ENCODE results near the gene LSP1.

The LSP1 gene

GRCh38 chr11:1825039-1825740, 27.7 kb upstream of the LSP1 start:
- no peak for DNase-seq (ENCODE audit: low spot score)

- no peak for DNase-seq (ENCODE audit: low spot score)
Measured at GRCh38 chr11:1825785-1826451, 27.0 kb upstream of the LSP1 start.

- no peak for DNase-seq (ENCODE audit: low spot score)
Measured at GRCh38 chr11:1826552-1827094, 26.3 kb upstream of the LSP1 start.

GRCh38 chr11:1827095-1827813, 25.6 kb upstream of the LSP1 start:
- no peak for DNase-seq (ENCODE audit: low spot score)

- DNase-seq (ENCODE audit: low spot score), result no peak
Measured at GRCh38 chr11:1827931-1828330, 25.0 kb upstream of the LSP1 start.

GRCh38 chr11:1828542-1828941, 24.3 kb upstream of the LSP1 start:
- DNase-seq (ENCODE audit: low spot score), result no peak

DNA sequence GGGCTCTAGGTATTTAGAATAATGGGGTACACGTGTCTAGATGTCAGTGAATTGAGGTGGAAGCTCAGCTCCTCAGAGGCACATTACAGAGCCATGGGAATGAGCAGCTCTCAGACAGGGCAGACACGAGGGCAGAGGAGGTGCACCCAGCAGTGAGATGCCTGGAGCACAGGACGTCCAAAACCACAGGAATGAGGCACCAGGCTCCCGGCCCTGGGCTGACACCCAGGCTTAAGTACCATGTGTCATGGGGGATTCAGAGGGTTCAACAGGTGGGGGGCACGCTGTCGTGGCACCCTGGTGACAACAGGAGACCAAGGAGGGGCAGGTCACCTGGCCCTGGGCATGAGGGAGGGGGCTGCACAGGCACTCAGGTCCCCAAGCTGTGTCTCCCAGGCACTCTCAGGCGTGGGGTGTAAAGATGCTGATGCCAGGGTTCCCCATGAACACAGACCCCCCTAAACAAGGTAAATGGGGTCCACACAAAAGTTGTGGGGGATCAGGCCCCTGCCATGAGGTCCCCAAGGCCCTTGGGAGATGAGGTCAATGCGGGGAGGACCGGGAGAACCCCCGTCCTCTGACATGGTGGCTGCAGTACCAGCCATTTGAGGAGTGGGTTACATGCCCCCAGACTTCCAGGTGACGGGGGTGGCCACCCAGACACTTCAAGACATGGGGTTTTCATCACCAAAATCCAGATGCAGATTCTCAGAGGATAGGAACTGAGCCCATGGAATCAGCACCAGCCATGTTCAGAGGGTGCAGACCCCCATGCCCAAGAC, 23.7 kb upstream of the LSP1 start:
- no peak for DNase-seq (ENCODE audit: low spot score)

DNA sequence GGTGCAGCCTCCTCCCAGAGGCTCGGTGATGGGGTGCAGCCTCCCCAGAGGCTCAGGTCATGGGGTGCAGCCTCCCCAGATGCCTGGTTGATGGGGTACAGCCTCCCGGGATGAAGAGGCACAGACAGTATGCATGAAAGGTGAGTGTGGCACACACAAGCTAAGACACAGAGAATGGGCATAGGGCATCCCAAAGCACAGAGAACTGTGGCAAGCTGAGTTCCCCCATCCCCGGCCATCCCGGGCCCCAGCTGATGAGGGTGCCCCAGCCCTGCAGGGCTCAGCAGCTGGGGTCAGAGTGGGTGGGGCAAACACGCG, 22.9 kb upstream of the LSP1 start:
- DNase-seq (ENCODE audit: low spot score), result no peak

GRCh38 chr11:1830322-1831223, 22.3 kb upstream of the LSP1 start:
- no peak for DNase-seq (ENCODE audit: low spot score)

DNA sequence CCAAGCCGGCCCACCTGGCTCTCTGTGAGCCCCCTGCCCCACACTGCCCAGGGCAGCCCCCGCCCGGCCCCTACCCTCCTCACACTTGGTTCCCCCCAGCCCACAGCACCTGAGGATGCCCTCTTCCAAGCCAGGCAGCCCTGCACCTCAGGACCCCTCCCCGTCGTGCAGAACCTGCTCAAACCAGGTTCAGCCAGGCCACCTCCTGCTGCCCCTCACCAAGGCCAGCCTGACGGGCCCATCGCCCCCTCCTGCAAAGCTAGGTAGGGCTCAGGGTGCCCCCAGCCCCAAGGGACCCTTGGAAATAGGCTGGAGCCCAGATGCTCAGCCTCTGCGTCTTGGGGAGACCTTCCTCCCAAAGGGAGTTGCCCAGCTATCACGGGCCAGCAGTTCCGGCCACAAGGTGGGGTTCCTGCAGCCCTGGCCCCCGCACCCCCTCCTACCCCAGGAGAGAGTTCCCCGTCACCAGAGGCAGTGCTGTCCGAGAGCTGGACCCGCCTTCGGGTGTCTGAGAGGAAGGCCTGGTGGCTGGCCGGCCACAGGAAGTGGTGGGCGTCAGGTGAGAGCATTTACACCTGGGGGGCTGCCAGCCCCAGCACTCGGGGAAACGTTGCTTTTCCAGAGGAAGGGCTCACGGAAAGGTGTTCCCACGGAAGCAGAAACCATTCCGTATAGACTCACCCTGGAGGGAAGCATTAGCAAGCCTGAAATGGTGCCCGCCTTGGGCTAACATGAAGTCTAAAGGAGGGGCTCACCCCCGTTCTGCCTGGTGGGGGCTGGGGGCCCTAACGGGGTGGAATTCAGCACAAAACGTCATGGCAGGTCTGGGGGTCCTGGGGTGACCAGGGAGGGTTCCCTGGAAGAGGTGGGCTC, 21.3 kb upstream of the LSP1 start:
- no peak for DNase-seq (ENCODE audit: low spot score)

DNA sequence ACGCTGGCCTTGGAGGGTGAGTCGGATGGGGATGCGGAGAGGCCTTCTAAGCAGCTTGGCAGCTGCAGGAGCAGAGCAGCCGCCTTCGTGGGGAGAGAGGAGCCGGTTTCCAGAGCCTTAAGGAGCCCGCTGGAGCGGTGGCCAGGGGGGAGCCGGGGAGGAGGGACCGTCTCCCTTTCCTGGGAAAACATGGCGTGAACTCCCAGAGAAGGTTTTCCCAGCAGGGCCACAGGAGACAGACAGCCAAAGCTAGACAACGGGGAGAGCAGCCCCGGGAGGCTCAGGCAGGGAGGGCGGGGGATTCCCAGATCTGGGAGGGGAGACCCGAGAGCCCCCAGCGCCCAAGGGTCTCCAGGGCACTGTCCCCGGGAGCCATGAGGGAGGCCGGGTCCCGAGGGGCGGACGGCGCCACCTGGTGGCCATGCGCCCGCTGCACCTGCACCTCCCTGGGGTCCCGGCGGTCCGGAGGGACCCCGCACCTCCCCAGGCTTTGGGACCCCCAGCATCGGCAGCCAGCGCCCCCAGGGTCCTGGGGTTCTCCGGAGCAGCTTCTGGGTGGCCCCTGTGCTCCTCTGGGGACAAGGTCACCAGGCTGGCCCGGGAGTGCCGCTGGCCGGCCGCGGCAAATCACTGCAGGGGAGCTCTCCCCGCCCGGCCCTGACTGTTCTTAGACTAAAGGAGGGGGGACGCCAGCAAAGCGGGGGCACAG, 20.5 kb upstream of the LSP1 start:
- peak; percentile 25 for DNase-seq (ENCODE audit: low spot score)

GRCh38 chr11:1832920-1833295, 20.0 kb upstream of the LSP1 start:
- no peak for DNase-seq (ENCODE audit: low spot score)

DNA sequence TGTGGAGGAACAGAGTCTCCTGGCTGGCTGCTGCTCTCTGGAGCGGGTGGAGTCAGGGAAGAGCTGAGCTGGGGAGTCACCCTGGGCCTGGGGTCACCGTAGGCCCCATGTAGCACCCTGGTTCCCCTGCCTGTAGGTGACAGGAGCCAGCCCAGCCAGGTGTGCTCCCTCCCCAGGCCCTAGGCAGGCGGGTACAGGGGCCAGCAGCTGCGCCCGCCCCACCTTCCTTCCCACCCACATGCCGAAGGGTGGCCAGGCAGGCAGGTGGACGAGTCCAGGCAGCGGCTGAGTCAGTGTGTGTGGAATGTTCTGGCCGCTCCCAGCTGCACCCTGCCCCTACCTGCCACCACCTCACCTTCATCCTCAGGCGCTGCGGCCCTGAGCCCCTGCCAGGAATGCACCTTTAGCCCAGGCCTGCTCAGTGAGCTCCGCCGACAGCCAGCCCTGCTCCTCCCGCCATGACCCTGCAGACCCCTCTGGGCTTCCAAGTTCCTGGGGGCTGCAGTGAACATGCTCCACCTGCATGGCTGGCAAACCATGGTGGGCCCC, 18.7 kb upstream of the LSP1 start:
- DNase-seq (ENCODE audit: low spot score), result no peak

GRCh38 chr11:1834779-1835670, 17.9 kb upstream of the LSP1 start, which contains the start of gene SYT8:
TSS of gene SYT8 (plus strand) at chr11:1834990. CDS start at chr11:1835106, 116 bp downstream.
- DNase-seq (ENCODE audit: low spot score), result no peak

DNA sequence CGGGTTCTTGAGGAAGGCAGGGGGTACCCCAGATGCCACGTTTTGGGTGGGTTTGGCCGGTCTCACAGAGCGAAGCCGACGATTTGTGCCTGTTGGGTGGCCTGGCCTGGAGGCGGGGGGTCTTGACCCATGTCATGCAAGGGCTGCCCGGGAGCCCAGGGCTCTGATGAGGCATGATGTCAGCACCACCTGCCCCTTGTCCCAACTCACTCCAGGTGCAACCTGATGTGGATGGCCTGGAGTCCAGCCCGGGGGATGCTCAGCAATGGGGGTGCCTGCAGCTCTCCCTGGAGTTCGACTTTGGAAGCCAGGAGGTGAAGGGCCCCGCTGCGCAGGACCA, 17.2 kb upstream of the LSP1 start:
- no peak for DNase-seq (ENCODE audit: low spot score)

- no peak for DNase-seq (ENCODE audit: low spot score)
Measured at GRCh38 chr11:1836011-1836945, 16.6 kb upstream of the LSP1 start.
